ENCODE results near the gene MAD1L1. TPM values are rescaled to one million over a fixed set of nuclear protein-coding genes. Genes with fewer than 3 reads are reported as not detected.

Gene MAD1L1
- total RNA-seq, 1 donor from 2014 or later, result 32.7 TPM

- no peak for TF ChIP-seq CTCF (IDR thresholded peaks at IDR 0.05)
- Mint-ChIP-seq H3K4me1 (ENCODE audit: unreplicated experiment) (no peaks in the 10 kb centered on the region), H3K36me3 (ENCODE audit: unreplicated experiment) (no peaks in the 10 kb centered on the region), H3K4me3 (ENCODE audit: unreplicated experiment) (no peak overlapping the region), H3K27me3 (ENCODE audit: unreplicated experiment) (peaks cover 32% of the 10 kb centered on the region), H3K27ac (ENCODE audit: unreplicated experiment) (no peak overlapping the region), H3K9me3 (ENCODE audit: unreplicated experiment) (peaks cover 4% of the 10 kb centered on the region)
- DNase-seq (ENCODE audit: extremely low spot score, unreplicated experiment), result peak; percentile 69
These were observed 431.8 kb downstream of the MAD1L1 start for GRCh38 chr7:1800902-1801301.

- TF ChIP-seq CTCF (IDR thresholded peaks at IDR 0.05), result no peak
- Mint-ChIP-seq H3K9me3 (ENCODE audit: unreplicated experiment) (peaks cover 26% of the 10 kb centered on the region), H3K27ac (ENCODE audit: unreplicated experiment) (no peak overlapping the region), H3K4me1 (ENCODE audit: unreplicated experiment) (no peaks in the 10 kb centered on the region), H3K4me3 (ENCODE audit: unreplicated experiment) (no peak overlapping the region), H3K27me3 (ENCODE audit: unreplicated experiment) (peaks cover 46% of the 10 kb centered on the region), H3K36me3 (ENCODE audit: unreplicated experiment) (peaks cover 11% of the 10 kb centered on the region)
- DNase-seq (ENCODE audit: extremely low spot score, unreplicated experiment), result no peak
These were observed 434.6 kb downstream of the MAD1L1 start for GRCh38 chr7:1798191-1798590.

- peak; percentile 22 for TF ChIP-seq CTCF (IDR thresholded peaks at IDR 0.05)
- Mint-ChIP-seq H3K9me3 (ENCODE audit: unreplicated experiment) (peaks cover 30% of the 10 kb centered on the region), H3K27me3 (ENCODE audit: unreplicated experiment) (peaks cover 31% of the 10 kb centered on the region), H3K36me3 (ENCODE audit: unreplicated experiment) (peaks cover 11% of the 10 kb centered on the region), H3K4me3 (ENCODE audit: unreplicated experiment) (no peak overlapping the region), H3K4me1 (ENCODE audit: unreplicated experiment) (no peaks in the 10 kb centered on the region), H3K27ac (ENCODE audit: unreplicated experiment) (no peak overlapping the region)
- no peak for DNase-seq (ENCODE audit: extremely low spot score, unreplicated experiment)
These were observed 437.7 kb downstream of the MAD1L1 start for GRCh38 chr7:1794888-1795542.

- Mint-ChIP-seq H3K36me3 (ENCODE audit: unreplicated experiment) (no peaks in the 10 kb centered on the region), H3K27ac (ENCODE audit: unreplicated experiment) (no peak overlapping the region), H3K27me3 (ENCODE audit: unreplicated experiment) (peaks cover 12% of the 10 kb centered on the region), H3K9me3 (ENCODE audit: unreplicated experiment) (peaks cover 10% of the 10 kb centered on the region), H3K4me1 (ENCODE audit: unreplicated experiment) (no peaks in the 10 kb centered on the region), H3K4me3 (ENCODE audit: unreplicated experiment) (no peak overlapping the region)
- no peak for TF ChIP-seq CTCF (IDR thresholded peaks at IDR 0.05)
- peak; percentile 66 for DNase-seq (ENCODE audit: extremely low spot score, unreplicated experiment)
These were observed 445.0 kb downstream of the MAD1L1 start for GRCh38 chr7:1787681-1788235.

GRCh38 chr7:1787241-1787640 lies 445.5 kb downstream of the MAD1L1 start:
- Mint-ChIP-seq H3K36me3 (ENCODE audit: unreplicated experiment) (no peaks in the 10 kb centered on the region), H3K4me3 (ENCODE audit: unreplicated experiment) (no peak overlapping the region), H3K27me3 (ENCODE audit: unreplicated experiment) (peaks cover 12% of the 10 kb centered on the region), H3K27ac (ENCODE audit: unreplicated experiment) (no peak overlapping the region), H3K9me3 (ENCODE audit: unreplicated experiment) (peaks cover 10% of the 10 kb centered on the region), H3K4me1 (ENCODE audit: unreplicated experiment) (no peaks in the 10 kb centered on the region)
- DNase-seq (ENCODE audit: extremely low spot score, unreplicated experiment), result peak; percentile 67
- TF ChIP-seq CTCF (IDR thresholded peaks at IDR 0.05), result no peak

Data from osteocyte (in vitro differentiated cells).